HepG2 (cell line): ENCODE data around the gene PMM2. TPM values are rescaled to one million over a fixed set of nuclear protein-coding genes. Genes with fewer than 3 reads are reported as not detected.

Experiments used
- ATAC-seq: fragments of 200-7000 bp; cut with Tn5 transposase; 3 replicates; pipeline ENCODE4 v1.9.1; 2020; ENCODE audit warnings: mild to moderate bottlenecking, moderate library complexity
- BruUV-seq: library from RNA; stranded (reverse); fragments of 400-500 nt; replicated peaks from 2 replicates; lab custom pipeline; 2021; lab: Mats Ljungman, UMichigan
- CTCF ChIA-PET: fragments of 300-600 bp; formaldehyde crosslinking; extraction: SDS; loops from one replicate; lab custom pipeline; 2021; ENCODE audit warnings: low total read pairs, inconsistent platforms, low intra/inter-chr PET ratio; lab: Yijun Ruan, JAX
- POLR2A ChIA-PET: fragments of 350-600 bp; sonication (Branson Sonifier 250); formaldehyde crosslinking; loops from one replicate; lab custom pipeline; 2020; ENCODE audit warnings: antibody characterized with exemption, inconsistent platforms; lab: Yijun Ruan, JAX
- DNase-seq: peaks from one replicate; pipeline ENCODE4 v3.0.0-alpha.2; 2015; ENCODE audit warnings: low spot score
- FAIRE-seq: peaks from 3 replicates; lab custom pipeline; 2011; peaks lifted over from hg19 to GRCh38; lab: Jason Lieb, UNC
- H2AFZ ChIP-seq: one replicate; pipeline ENCODE4 v1.6.1; 2011; ENCODE audit warnings: low read length, inconsistent platforms
- H3K27ac ChIP-seq: fragments of 300-600 bp; 3 replicates; pipeline ENCODE4 v1.8.0; 2011; ENCODE audit warnings: mixed run types, mild to moderate bottlenecking, mixed read lengths, low read length, inconsistent platforms; ENCODE audit not compliant: insufficient read depth; ENCODE audit errors: extremely low read length
- H3K27me3 ChIP-seq, 2 experiments: fragments of 200-600 bp in 1 of 2; 2 replicates in 1 of 2; 3 replicates in 1 of 2; pipeline versions ENCODE4 v1.6.0 to v1.8.0; 2011; ENCODE audit warnings: low read length in 2 of 2, mild to moderate bottlenecking in 2 of 2, moderate library complexity in 2 of 2, inconsistent platforms in 1 of 2; ENCODE audit not compliant: insufficient read depth in 2 of 2, control insufficient read depth in 1 of 2
- H3K36me3 ChIP-seq, 2 experiments: fragments of 200-600 bp in 1 of 2; replicated peaks in 1 of 2; 2 replicates in 1 of 2; 3 replicates in 1 of 2; pipeline versions ENCODE4 v1.5.1 to v1.8.0; 2011; ENCODE audit warnings: low read length in 2 of 2, inconsistent platforms in 1 of 2; ENCODE audit not compliant: insufficient read depth in 2 of 2, control insufficient read depth in 1 of 2
- H3K4me1 ChIP-seq: 2 replicates; pipeline ENCODE4 v1.5.1; 2012; ENCODE audit warnings: low read length, inconsistent platforms; ENCODE audit not compliant: insufficient read depth
- H3K4me2 ChIP-seq: 2 replicates; pipeline ENCODE4 v1.6.0; 2011; ENCODE audit warnings: low read depth, low read length, inconsistent platforms
- H3K4me3 ChIP-seq, 3 experiments: fragments of 200-600 bp in 1 of 3; sonication (generic), shearing (Covaris generic) in 1 of 3; replicated peaks in 1 of 3; 2 replicates each; pipeline ENCODE4 v1.5.1; 2011 to 2016; ENCODE audit warnings: low read length in 3 of 3, inconsistent platforms in 2 of 3, low read depth in 2 of 3, mild to moderate bottlenecking in 2 of 3, control low read depth in 1 of 3, mixed read lengths in 1 of 3; ENCODE audit not compliant: insufficient read depth in 1 of 3
- H3K79me2 ChIP-seq: one replicate; pipeline ENCODE4 v1.6.1; 2011; ENCODE audit warnings: low read length, inconsistent platforms; ENCODE audit not compliant: insufficient read depth
- H3K9ac ChIP-seq: 2 replicates; pipeline ENCODE4 v1.6.0; 2011; ENCODE audit warnings: mild to moderate bottlenecking, low read depth, low read length, inconsistent platforms; ENCODE audit not compliant: insufficient read depth
- H3K9me3 ChIP-seq: 2 replicates; pipeline ENCODE4 v1.5.1; 2012; ENCODE audit warnings: mild to moderate bottlenecking, low read length
- H4K20me1 ChIP-seq: 2 replicates; pipeline ENCODE4 v1.6.0; 2011; ENCODE audit warnings: inconsistent platforms, mild to moderate bottlenecking, low read length, moderate library complexity; ENCODE audit not compliant: insufficient read depth
- CHD2 ChIP-seq: IDR thresholded peaks from 2 replicates; pipeline ENCODE4 v1.6.1; 2011; ENCODE audit warnings: low read depth, low read length, improper control_type of control experiment
- FOXO1 ChIP-seq: sonication (generic); formaldehyde crosslinking; IDR thresholded peaks from 2 replicates; pipeline ENCODE4 v1.4.0; 2020; ENCODE audit warnings: missing genetic modification reagents
- TBL1XR1 ChIP-seq: fragments of 150-350 bp; IDR thresholded peaks from 2 replicates; pipeline ENCODE4 v1.6.1; 2014; ENCODE audit warnings: borderline replicate concordance, low read length; ENCODE audit not compliant: partially characterized antibody
- ZKSCAN1 ChIP-seq: fragments of 150-350 bp; IDR thresholded peaks from 2 replicates; pipeline ENCODE4 v1.6.1; 2014; ENCODE audit warnings: low read length
- ZNF740 ChIP-seq: sonication (generic); formaldehyde crosslinking; IDR thresholded peaks from 2 replicates; pipeline ENCODE4 v1.4.0; 2020; ENCODE audit warnings: missing genetic modification reagents
- WGBS: methylation state at CpG from one replicate; pipeline ENCODE4 v1.1.6; 2017; ENCODE audit warnings: low lambda C conversion rate; 5-methylcytosine and 5-hydroxymethylcytosine counted together
- in situ Hi-C: cut with HindIII; loops from 2 replicates; pipeline ENCODE4 v1.10.0; 2017; ENCODE audit warnings: low pct_unique_long_range_greater_than_20kb; ENCODE audit not compliant: extremely low pct_ligation_motif_present
- intact Hi-C: fragments of 100-400 bp; cut with micrococcal nuclease; formaldehyde crosslinking; loops from one replicate; pipeline ENCODE4 v1.10.0; 2022; ENCODE audit not compliant: unreplicated experiment
- polyA plus RNA-seq, 8 experiments: library from polyadenylated mRNA; depleted of rRNA in 3 of 8; stranded (reverse) in 7 of 8; unstranded in 1 of 8; fragments of >200 nt; fragmentation: Illumina TruSeq in 4 of 8; extraction: Trizol in 4 of 8; gene quantifications; 2 replicates each; pipeline versions ENCODE4 v1.2.1 to v1.2.3, GENCODE V29; 2011 to 2016; ENCODE audit warnings: low read depth in 4 of 8, missing spikeins in 1 of 8, mixed read lengths in 1 of 8; ENCODE audit not compliant: insufficient read depth in 1 of 8
- total RNA-seq, 5 experiments: library from RNA; depleted of rRNA; stranded (reverse); fragments of >200 nt; fragmentation: Illumina TruSeq; extraction: Trizol; gene quantifications; 2 replicates each; pipeline ENCODE4 v1.2.3, GENCODE V29; 2016; ENCODE audit warnings: low read depth in 1 of 5

The PMM2 gene
- total and polyA plus RNA-seq, 2 of the 13 experiments (the other 11 are each of a cell fraction or from before 2014, with no cell fraction given): 52.2 to 93.7 TPM

- no peak for TF ChIP-seq TBL1XR1
- TF ChIP-seq CHD2: no peak
- TF ChIP-seq ZKSCAN1: no peak
Measured at GRCh38 chr16:8808009-8808408, 10.4 kb downstream of the PMM2 start (continued).

GRCh38 chr16:8808613-8809353, 11.1 kb downstream of the PMM2 start:
- Histone ChIP-seq H3K4me3 (no peak overlapping the region), H3K36me3 (peaks cover 61 to 96% of the 10 kb centered on the region in 2 experiments)
- TF ChIP-seq ZNF740 (CRISPR knock-in tag) (peak; percentile 35; the same call in 1 of the 2 replicates), FOXO1 (CRISPR knock-in tag) (no peak)
- TF ChIP-seq, all 625 proteins: peak for 1
- POLR2A ChIA-PET: interaction anchor here (1.7 kb wide), 1 partner anchor 60 kb away, joined by 6 read pairs; the partner anchor contains the start of gene CARHSP1
- WGBS: 94% methylated on average over 11 of the region's 11 CpGs
- DNase-seq: no peak
- intact Hi-C loops: no loop called here
- FAIRE-seq: no peak
- Histone ChIP-seq H3K9ac (no peak overlapping the region), H3K27ac (no peak overlapping the region), H4K20me1 (no peaks in the 10 kb centered on the region; the same call in 1 of the 2 replicates), H3K79me2 (peaks cover 13% of the 10 kb centered on the region), H3K9me3 (no peaks in the 10 kb centered on the region), H3K4me2 (no peak overlapping the region), H3K27me3 (no peaks in the 10 kb centered on the region), H2AFZ (no peak overlapping the region), H3K4me1 (no peaks in the 10 kb centered on the region)
- in situ Hi-C loops: no loop called here
- CTCF ChIA-PET: no interaction called here
- ATAC-seq: no peak
- TSS peak; percentile 3 for BruUV-seq
